Ishikawa (cell line): ENCODE results near the gene NSMCE1.
A peak's percentile ranks its signal among the peaks of the same experiment; 100 is the strongest.

Experiments
- CEBPB ChIP-seq: IDR thresholded peaks from 2 replicates; pipeline ENCODE4 v1.6.1; 2012
- CREB1 ChIP-seq: IDR thresholded peaks from 2 replicates; pipeline ENCODE4 v1.6.1; 2012; ENCODE audit warnings: low read depth
- EGR1 ChIP-seq: IDR thresholded peaks from 2 replicates; pipeline ENCODE4 v1.6.1; 2012
- EP300 ChIP-seq: IDR thresholded peaks from 2 replicates; pipeline ENCODE4 v1.6.1; 2012; ENCODE audit warnings: borderline replicate concordance
- FOXM1 ChIP-seq: IDR thresholded peaks from 2 replicates; pipeline ENCODE4 v1.6.1; 2012; ENCODE audit warnings: low read depth, borderline replicate concordance
- MAX ChIP-seq: IDR thresholded peaks from 2 replicates; pipeline ENCODE4 v1.6.1; 2012
- NFIC ChIP-seq: IDR thresholded peaks from 2 replicates; pipeline ENCODE4 v1.6.1; 2012
- RAD21 ChIP-seq: IDR thresholded peaks from 2 replicates; pipeline ENCODE4 v1.6.1; 2012; ENCODE audit warnings: low read depth
- REST ChIP-seq: IDR thresholded peaks from 2 replicates; pipeline ENCODE4 v1.6.1; 2012; ENCODE audit warnings: low read depth, mild to moderate bottlenecking
- TAF1 ChIP-seq: IDR thresholded peaks from 2 replicates; pipeline ENCODE4 v1.6.1; 2012; ENCODE audit warnings: low read depth, mild to moderate bottlenecking
- TCF12 ChIP-seq: IDR thresholded peaks from 2 replicates; pipeline ENCODE4 v1.6.1; 2012; ENCODE audit warnings: low read depth
- TEAD4 ChIP-seq: IDR thresholded peaks from 2 replicates; pipeline ENCODE4 v1.6.1; 2012
- USF1 ChIP-seq: IDR thresholded peaks from 2 replicates; pipeline ENCODE4 v1.6.1; 2012
- YY1 ChIP-seq: IDR thresholded peaks from 2 replicates; pipeline ENCODE4 v1.6.1; 2012; ENCODE audit warnings: low read depth
- ZBTB7A ChIP-seq: IDR thresholded peaks from 2 replicates; pipeline ENCODE4 v1.6.1; 2012; ENCODE audit warnings: low read depth

Gene NSMCE1

GRCh38 chr16:27237219-27238015 is 31.2 kb downstream of the NSMCE1 start:
- TF ChIP-seq NFIC (no peak), CREB1 (no peak), USF1 (no peak), TAF1 (no peak), EP300 (no peak), TEAD4 (no peak)

GRCh38 chr16:27236635-27237218 is 31.8 kb downstream of the NSMCE1 start:
- TF ChIP-seq TCF12 (no peak), YY1 (no peak), TAF1 (no peak), EP300 (no peak), REST (no peak), FOXM1 (no peak), EGR1 (no peak), USF1 (no peak), CREB1 (no peak), TEAD4 (no peak), RAD21 (no peak), MAX (no peak), ZBTB7A (no peak), CEBPB (no peak)

- TF ChIP-seq FOXM1, result no peak
- no peak for TF ChIP-seq CEBPB
These were observed 32.7 kb downstream of the NSMCE1 start for GRCh38 chr16:27235938-27236245.

GRCh38 chr16:27235055-27235937 is 33.3 kb downstream of the NSMCE1 start:
- TF ChIP-seq NFIC (peak; percentile 50), RAD21 (peak; percentile 76), CEBPB (no peak)

- TF ChIP-seq USF1 (no peak), NFIC (no peak), REST (no peak), EP300 (no peak), CEBPB (no peak), TAF1 (no peak), RAD21 (no peak), YY1 (no peak), TCF12 (no peak), CREB1 (no peak), EGR1 (no peak), FOXM1 (no peak), ZBTB7A (no peak), TEAD4 (no peak), MAX (no peak)
These were observed 34.0 kb downstream of the NSMCE1 start for GRCh38 chr16:27234603-27235002.

- TF ChIP-seq USF1, result no peak
- TF ChIP-seq CEBPB, result no peak
- no peak for TF ChIP-seq ZBTB7A
- TF ChIP-seq NFIC, result no peak
- TF ChIP-seq TEAD4, result no peak
- TF ChIP-seq YY1, result no peak
- TF ChIP-seq FOXM1, result no peak
- TF ChIP-seq EP300, result no peak
- TF ChIP-seq EGR1, result no peak
- no peak for TF ChIP-seq RAD21
- TF ChIP-seq REST, result no peak
- TF ChIP-seq TAF1, result no peak
- no peak for TF ChIP-seq CREB1
- TF ChIP-seq TCF12, result no peak
These were observed 34.4 kb downstream of the NSMCE1 start for GRCh38 chr16:27234171-27234570.
